Testis (tissue), 3 donors: ENCODE results near the gene NBAS. TPM values are rescaled to one million over a fixed set of nuclear protein-coding genes. Genes with fewer than 3 reads are reported as not detected.

Experiments
- DNase-seq: peaks from one replicate; pipeline ENCODE4 v3.0.0-alpha.2; 2019
- H3K27ac ChIP-seq, 2 donors: fragments of 200-600 bp; sonication (generic); one replicate each; pipeline ENCODE4 v1.5.1; 2019
- H3K27me3 ChIP-seq: fragments of 200-600 bp; sonication (generic); one replicate; pipeline ENCODE4 v1.5.1; 2019
- H3K36me3 ChIP-seq: fragments of 200-600 bp; sonication (generic); one replicate; pipeline ENCODE4 v1.5.1; 2017; ENCODE audit warnings: low read depth; ENCODE audit errors: missing control alignments
- H3K4me1 ChIP-seq: fragments of 200-600 bp; sonication (generic); one replicate; pipeline ENCODE4 v1.5.1; 2019
- H3K4me3 ChIP-seq, 2 donors: fragments of 200-600 bp; sonication (generic); one replicate each; pipeline ENCODE4 v1.5.1; 2017 to 2019
- H3K9me3 ChIP-seq: fragments of 200-600 bp; sonication (generic); one replicate; pipeline ENCODE4 v1.5.1; 2017
- POLR2A ChIP-seq: fragments of 450-650 bp; IDR thresholded peaks from one replicate; pipeline ENCODE4 v1.6.1; 2017; ENCODE audit warnings: antibody characterized with exemption, mild to moderate bottlenecking, moderate library complexity
- WGBS, 2 donors: methylation state at CpG; one replicate each; pipeline ENCODE4 v1.1.5; 2018; 5-methylcytosine and 5-hydroxymethylcytosine counted together
- intact Hi-C: fragments of 100-400 bp; cut with DNase I; formaldehyde crosslinking; loops from one replicate; pipeline ENCODE4 v1.15.1; 2023; ENCODE audit warnings: low total_unique reads
- polyA plus RNA-seq: library from polyadenylated mRNA; stranded (reverse); fragments of 350-450 nt; fragmentation: Illumina TruSeq; extraction: RNeasy Lipid Tissue Mini Kit (QIAGEN cat#74804); gene quantifications from one replicate; pipeline ENCODE4 v1.2.3, GENCODE V29; 2014; ENCODE audit warnings: low read depth, low replicate concordance; ENCODE audit not compliant: insufficient read depth
- total RNA-seq, 2 donors: library from RNA; depleted of rRNA; stranded (reverse); fragments of >200 nt; gene quantifications; one replicate each; pipeline ENCODE4 v1.2.3, GENCODE V29; 2016
- TF ChIP-seq, protein P1 (sequence below), 3 experiments: fragments of 450-650 bp in 2 of 3; fragments of 200-600 bp in 1 of 3; sonication (generic) in 1 of 3; IDR thresholded peaks; one replicate each; pipeline ENCODE4 v1.5.1; 2016 to 2019; ENCODE audit warnings: antibody characterized with exemption in 3 of 3, mild to moderate bottlenecking in 2 of 3, moderate library complexity in 1 of 3

The NBAS gene
- total and polyA plus RNA-seq, 3 donors from 2014 or later: 75.8 to 84.2 (median 79.7) TPM

DNA sequence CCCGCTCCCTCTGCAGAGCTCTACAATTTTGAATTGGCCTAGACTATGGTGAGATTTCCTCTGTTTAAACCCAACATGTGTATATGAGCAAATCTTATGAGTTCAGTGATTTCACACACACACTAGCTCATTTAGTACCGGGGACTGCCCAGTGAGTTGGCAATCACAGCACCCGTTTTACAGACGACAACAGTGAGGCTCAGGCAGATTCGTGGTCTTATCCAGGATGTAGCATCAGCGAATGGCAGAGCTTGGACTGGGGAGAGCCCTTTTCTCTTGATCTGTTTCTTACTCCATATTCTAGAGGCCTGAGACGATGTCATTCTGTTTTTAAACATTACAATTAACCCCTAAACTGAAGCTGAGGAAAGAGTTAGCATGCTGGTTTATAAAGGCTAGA, 419.9 kb downstream of the NBAS start:
- no peaks in the 10 kb centered on the region for H3K4me1 ChIP-seq
- H3K36me3 ChIP-seq: no peaks in the 10 kb centered on the region
- no peaks in the 10 kb centered on the region for H3K27me3 ChIP-seq
- no peaks in the 10 kb centered on the region for H3K9me3 ChIP-seq
- intact Hi-C loops: no loop called here
- no peak overlapping the region for H3K4me3 ChIP-seq
- no peak overlapping the region for H3K27ac ChIP-seq
- TF ChIP-seq POLR2A: no peak
- TF ChIP-seq, protein P1, sequence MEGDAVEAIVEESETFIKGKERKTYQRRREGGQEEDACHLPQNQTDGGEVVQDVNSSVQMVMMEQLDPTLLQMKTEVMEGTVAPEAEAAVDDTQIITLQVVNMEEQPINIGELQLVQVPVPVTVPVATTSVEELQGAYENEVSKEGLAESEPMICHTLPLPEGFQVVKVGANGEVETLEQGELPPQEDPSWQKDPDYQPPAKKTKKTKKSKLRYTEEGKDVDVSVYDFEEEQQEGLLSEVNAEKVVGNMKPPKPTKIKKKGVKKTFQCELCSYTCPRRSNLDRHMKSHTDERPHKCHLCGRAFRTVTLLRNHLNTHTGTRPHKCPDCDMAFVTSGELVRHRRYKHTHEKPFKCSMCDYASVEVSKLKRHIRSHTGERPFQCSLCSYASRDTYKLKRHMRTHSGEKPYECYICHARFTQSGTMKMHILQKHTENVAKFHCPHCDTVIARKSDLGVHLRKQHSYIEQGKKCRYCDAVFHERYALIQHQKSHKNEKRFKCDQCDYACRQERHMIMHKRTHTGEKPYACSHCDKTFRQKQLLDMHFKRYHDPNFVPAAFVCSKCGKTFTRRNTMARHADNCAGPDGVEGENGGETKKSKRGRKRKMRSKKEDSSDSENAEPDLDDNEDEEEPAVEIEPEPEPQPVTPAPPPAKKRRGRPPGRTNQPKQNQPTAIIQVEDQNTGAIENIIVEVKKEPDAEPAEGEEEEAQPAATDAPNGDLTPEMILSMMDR (IDR thresholded peaks at IDR 0.05): no peak
- WGBS, 2 donors: 93 to 94% methylated on average over 7 of the region's 7 CpGs
- no peak for DNase-seq

DNA sequence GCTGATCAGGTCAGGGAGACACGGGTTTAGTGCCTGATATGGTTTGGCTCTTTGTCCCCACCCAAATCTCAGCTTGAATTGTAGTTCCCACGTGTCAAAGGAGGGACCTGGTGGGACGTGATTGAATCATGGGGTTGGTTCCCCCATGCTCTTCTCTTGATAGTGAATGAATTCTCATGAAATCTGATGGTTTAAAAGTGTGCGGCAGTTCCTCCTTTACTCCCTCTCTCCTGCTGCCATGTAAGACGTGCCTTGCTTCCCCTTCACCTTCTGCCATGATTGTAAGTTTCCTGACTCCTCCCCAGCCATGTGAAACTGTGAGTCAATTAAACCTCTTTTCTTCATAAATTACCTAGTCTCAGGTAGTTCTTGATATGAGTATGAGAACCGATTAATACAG, 424.5 kb downstream of the NBAS start:
- intact Hi-C loops: no loop called here
- no peak overlapping the region for H3K27ac ChIP-seq

DNA sequence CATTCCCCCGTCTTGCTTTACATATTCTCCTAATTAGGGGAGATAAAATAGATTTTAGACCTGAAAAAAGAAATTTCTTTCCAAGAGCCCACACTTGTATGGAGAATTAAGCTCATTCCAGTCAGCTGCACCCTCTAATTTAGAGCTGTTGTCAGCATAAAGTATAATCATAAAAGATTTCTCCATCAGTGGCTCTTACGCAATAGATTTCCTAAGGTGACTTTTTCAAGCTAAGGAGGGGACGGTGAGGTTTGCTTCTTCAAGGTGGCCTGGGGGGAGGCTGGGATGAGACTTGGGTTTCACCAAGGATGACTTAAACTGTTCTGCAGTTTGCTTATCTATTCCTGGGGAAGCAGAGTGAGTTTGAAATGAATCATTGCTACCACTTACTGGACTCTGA, 426.2 kb downstream of the NBAS start:
- DNase-seq: no peak
- TF ChIP-seq, protein P1 (IDR thresholded peaks at IDR 0.05): no peak
- no peak for TF ChIP-seq POLR2A
- Histone ChIP-seq H3K27ac (no peak overlapping the region), H3K4me3 (no peak overlapping the region), H3K36me3 (no peaks in the 10 kb centered on the region), H3K9me3 (no peaks in the 10 kb centered on the region), H3K4me1 (no peaks in the 10 kb centered on the region), H3K27me3 (no peaks in the 10 kb centered on the region)
- intact Hi-C loops: no loop called here
- WGBS, 2 donors: 90 to 95% methylated on average over 3 of the region's 3 CpGs

More for the DNA sequence above, 424.5 kb downstream of the NBAS start:
- Histone ChIP-seq H3K9me3 (no peaks in the 10 kb centered on the region), H3K27me3 (no peaks in the 10 kb centered on the region), H3K4me1 (no peaks in the 10 kb centered on the region), H3K4me3 (no peak overlapping the region), H3K36me3 (no peaks in the 10 kb centered on the region)
- 89 to 94% methylated on average over 6 of the region's 6 CpGs for WGBS, 2 donors
- DNase-seq: no peak
- TF ChIP-seq, protein P1 (IDR thresholded peaks at IDR 0.05): no peak
- TF ChIP-seq POLR2A: no peak

GRCh38 chr2:15133461-15133860, 427.7 kb downstream of the NBAS start:
- Histone ChIP-seq H3K27me3 (no peaks in the 10 kb centered on the region), H3K9me3 (no peaks in the 10 kb centered on the region), H3K4me1 (no peaks in the 10 kb centered on the region), H3K27ac (no peak overlapping the region), H3K36me3 (no peaks in the 10 kb centered on the region), H3K4me3 (no peak overlapping the region)
- TF ChIP-seq, protein P1 (IDR thresholded peaks at IDR 0.05): no peak
- no peak for DNase-seq
- intact Hi-C loops: no loop called here

DNA sequence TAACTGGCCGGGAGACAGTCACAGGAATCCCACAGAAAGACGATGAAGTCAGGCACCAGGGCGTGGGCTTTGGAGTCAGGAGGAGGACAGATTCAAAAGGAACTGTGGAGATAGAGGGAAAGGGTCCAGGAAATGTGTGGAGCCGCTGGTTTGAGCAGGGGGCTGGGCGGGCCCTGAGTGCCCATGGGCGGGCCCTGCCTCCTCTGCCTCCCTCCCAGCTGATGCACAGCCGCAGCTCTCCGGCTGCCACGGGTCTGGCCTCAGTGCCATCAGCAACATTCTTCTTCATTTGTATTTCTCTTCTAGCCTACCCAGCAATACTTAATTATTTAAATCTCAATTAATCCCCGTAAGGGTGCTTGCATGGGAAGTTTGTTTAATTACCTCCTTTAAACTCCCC, 432.3 kb downstream of the NBAS start:
- TF ChIP-seq, protein P1 (IDR thresholded peaks at IDR 0.05): no peak
- no peak for TF ChIP-seq POLR2A
- H3K27ac ChIP-seq: no peak overlapping the region
- H3K9me3 ChIP-seq: no peaks in the 10 kb centered on the region
- 77 to 84% methylated on average over 10 of the region's 10 CpGs for WGBS, 2 donors
- no peak overlapping the region for H3K4me3 ChIP-seq
- H3K4me1 ChIP-seq: no peaks in the 10 kb centered on the region
- intact Hi-C loops: no loop called here
- H3K36me3 ChIP-seq: no peaks in the 10 kb centered on the region
- H3K27me3 ChIP-seq: no peaks in the 10 kb centered on the region
- no peak for DNase-seq
